GM19468 (cell line): ENCODE data around the gene RAB14.

Source experiments
- ATAC-seq: cut with Tn5 transposase; IDR thresholded peaks from one replicate; pipeline ENCODE4 v1.9.1; 2021; ENCODE audit warnings: mild to moderate bottlenecking, moderate library complexity, moderate number of reproducible peaks; ENCODE audit not compliant: unreplicated experiment; ENCODE audit errors: extremely low read depth

Gene RAB14

DNA sequence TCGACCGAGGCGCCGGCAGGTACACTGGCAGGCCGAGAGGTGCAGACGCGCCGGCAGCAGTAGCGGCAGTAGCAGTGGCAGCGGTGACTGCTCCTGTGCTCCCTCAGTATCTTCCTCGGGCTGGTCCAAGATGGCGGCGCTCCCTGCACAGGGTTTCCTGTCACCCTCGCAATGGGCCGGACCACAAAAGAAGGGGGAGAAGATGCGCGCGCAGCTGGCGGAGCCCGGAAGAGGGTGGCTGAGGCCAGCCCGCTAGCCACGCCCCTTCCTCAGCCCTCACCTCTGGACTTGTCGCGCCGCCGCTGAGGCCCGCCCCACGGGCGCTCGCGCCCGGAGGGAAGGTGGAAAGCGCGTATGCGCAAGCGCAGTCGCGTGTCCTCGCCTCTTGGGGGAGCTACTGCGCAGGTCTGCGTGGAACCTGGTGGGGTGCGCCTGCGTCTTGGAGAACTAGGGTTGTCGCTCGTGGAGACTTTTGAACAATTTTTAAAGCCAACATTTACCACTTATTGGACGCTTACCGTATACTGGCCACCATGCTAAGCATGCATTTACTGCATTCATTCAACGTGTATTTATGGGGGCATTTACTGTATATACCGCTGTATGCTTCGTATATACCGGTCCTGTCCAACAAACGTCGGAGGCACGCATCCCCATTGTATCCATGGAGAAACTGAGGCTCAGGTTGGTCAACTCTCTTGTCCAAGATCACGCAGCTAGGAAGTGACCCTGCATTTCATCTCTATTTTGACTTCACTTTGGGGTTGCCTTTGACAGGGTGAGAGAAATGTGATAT is at the start of gene RAB14:
RAB14 (minus strand) TSS at position 132 of the 796 bp plus-strand sequence. CDS start 8,457 bp downstream, outside the sequence.
- ATAC-seq = peak; percentile 82

DNA sequence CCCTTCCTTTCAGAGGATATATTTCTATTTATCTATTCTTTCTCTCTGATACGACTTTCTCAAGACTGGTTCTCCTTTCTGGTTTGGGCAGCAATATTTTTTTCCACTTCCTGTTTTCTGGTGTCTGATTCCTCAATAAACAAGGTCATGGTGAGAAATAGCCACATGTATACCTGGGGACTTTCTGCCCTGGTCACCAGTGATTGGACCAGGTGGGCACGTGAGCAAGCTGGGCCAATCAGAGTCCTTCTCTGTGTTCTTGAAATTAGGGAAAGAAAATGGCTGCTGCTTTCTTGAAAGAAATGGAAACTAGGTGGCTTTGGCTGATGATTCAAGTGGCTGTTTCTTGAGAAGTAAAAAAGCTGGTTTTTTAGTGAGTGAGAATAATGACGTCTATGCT is 47.9 kb upstream of the RAB14 start:
- ATAC-seq = no peak

DNA sequence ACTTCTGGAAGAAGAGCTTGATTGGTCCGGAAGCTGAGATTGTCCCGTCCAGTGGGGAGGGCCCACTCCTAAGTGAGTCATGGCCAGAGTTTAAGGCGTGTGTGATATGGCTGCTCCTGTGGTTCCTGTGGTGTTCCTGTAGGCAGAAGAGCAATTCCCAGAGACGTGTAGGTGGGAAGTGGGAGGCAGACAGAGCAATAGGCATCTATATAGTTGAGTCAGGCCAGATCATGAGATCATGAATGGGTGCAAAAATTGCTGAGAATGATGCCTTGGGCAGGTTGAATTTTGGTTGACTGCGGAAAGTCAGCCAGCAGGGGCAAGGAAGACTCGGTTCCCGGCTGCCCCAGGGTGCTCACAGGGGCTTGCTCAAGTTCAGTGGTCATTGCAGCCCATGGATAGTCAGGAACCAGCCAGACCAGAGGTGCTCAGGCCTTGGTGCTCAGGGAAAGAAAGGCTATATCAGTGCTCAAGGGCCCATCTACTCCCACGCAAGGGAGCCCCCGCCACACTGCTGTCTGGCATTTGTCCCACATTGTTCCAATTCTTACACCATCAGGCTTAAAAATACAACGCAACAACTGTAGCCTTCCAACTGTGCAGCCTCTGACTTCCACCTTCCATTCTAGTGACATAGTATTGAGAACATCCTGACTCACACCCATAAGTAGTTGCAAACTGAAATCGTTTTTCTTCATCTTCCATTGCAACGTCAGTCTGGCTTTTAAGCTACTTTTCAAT is 45.3 kb upstream of the RAB14 start:
- ATAC-seq = no peak

GRCh38 chr9:121242959-121243346 is 41.3 kb upstream of the RAB14 start:
- no peak for ATAC-seq

DNA sequence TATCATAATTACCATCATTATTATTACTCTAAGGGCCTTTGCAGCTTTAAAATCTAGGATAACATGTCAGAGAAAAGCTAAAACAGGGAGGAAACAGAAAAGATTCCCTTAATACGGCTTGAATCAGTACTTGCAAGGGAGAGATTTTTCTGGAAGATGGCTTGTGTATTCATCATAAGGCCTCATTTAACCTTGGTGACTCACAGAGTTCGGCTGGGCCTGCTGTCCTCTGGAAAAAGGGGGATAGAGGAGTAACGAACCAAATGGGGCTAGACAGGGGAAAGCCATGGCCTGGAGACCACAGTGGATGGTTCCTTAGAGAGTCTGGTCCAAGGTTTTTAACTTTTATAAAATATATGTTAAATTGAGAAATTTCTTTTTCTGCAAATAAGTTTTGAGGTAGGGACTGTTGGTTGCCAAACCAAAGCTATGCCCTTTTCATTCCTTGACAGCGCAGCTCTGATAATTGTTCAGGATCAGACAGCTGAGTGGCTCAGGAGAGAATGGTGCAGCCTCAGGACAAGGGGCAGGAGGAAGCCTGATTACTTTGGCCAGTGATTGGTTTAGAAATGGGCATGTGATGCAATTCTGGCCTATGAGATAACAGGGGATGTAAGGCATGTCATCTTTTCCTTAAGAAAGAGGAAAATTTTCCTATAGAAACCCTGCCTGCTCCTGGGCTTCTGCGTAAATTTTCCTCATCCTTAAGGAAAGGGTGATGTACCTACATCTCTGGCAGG is 40.7 kb upstream of the RAB14 start:
- no peak for ATAC-seq

DNA sequence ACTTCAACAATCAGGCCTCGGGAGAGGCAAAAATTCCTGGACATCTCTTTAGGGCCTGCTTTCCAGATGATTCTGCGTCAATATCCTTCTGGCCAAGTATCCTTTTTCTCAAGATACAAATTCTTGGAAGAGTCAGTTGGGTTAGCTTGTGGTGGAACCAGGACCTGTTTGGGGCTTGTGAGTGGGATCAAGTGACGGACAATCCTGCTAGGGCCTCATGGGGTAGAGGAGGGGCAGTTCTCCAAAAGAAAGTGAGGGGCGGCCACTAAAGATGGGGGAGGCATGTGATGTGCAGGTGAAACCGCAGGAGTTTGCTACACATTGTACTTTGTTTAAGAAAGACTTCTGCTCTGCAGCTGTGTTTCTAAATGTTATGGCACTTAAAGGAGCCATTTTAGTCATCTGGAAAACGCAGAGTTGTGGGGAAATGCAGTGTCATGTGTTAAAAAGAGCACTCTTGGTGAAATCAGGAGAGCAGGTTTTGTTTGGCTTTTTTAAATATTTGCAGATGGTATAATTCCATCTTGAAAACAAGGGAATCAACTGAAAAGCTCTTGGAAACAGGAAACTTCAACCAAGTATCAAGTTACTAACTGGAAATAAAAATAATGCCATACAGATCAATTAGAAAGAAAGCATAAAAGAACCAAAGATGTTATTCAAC is 38.9 kb upstream of the RAB14 start:
- ATAC-seq = no peak

DNA sequence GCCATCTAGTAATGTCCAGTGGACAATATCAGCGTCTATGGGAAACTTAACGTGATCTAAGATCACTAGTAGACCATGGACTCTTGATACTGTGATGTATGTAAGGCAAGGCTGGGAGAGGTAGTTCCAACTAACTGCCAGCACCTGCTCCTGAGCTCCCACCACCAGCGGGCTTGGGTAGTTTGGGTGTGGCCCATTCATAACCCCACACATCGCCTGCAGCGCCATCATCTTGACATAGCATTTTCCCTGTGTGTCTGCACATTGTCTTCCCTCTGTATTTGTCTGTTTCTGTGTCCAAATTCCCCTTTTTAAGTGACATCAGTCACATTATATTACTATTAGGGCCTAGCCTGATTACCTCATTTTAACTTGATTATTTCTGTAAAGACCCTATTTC is 38.2 kb upstream of the RAB14 start:
- ATAC-seq = no peak

- no peak for ATAC-seq
These were observed 37.4 kb upstream of the RAB14 start for GRCh38 chr9:121239071-121239470.

DNA sequence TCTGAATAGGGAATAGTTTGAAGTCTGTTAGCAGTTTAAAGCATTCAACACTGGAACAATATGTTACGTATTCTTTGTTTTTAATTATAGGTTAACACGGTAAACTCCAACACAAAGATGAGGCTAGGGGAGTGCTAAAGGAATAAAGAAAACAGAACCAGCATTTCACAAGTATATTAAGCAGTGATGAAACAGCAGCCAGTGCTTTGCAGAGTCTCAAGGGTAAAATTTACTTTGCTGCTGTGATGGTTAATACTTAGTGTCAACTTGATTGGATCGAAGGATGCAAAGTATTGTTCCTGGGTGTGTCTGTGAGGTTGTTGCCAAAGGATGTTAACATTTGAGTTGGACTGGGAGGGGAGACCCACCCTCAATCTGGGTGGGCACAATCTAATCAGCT is 36.2 kb upstream of the RAB14 start:
- ATAC-seq = no peak

GRCh38 chr9:121235512-121235911 is 33.8 kb upstream of the RAB14 start:
- no peak for ATAC-seq

DNA sequence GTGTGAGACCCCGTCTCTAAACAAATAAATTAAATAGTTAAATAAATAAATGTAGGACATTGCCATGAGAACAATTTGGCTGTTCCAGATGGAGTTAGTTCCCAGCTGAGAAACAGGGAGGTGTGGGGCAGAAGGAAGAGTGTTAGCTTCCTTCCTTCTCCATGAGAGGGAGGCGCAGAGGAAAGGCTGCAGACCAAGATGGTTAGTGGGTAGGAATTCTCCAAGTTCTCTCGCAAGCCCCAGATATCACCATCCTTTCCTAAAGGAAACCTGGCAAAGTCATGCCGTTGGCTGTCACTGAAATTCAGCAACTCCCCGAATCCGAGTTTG is 33.1 kb upstream of the RAB14 start:
- no peak for ATAC-seq

DNA sequence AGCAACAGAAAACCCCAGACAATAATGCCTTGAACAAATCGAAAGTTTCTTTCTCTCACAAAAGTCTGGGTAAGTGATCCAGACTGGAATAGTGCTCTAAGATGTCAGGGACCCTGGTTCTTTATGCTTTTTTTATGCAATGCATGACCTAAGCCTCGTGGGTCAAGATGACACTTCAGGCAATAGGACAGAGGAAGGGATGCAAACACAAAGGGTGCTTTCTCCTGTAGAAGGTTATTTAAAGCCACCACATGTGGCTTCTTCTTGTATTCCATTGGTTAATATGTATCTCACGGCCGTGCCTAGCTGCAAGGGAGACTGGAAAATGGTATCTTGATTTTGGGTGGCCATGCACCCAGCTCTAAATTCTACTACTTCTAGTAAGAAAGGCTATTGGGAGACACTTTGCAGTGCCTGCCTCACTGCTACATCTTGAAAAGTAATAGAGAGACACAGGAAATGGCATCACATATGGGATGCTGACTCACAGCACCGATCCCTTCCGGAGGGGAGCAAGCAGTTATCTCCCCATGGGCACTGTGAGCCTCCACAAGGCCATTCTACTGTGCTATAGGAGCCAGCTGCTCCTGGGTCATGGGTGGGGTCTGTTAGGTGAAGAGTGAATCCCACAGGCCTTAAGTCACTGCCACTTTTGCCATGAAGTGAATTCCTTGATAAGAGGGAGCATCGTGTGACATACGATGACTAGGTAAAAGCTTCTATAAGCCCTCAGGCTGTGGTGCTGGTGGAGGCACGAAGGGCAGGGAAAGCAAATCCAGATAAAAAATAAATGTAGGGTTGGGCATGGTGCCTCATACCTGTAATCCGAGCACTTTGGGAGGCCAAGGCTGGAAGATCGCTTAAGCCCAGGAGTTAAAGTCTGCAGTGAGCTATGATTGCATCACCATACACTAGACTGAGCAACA is 32.5 kb upstream of the RAB14 start:
- no peak for ATAC-seq

GRCh38 chr9:121232251-121232650 is 30.6 kb upstream of the RAB14 start:
- no peak for ATAC-seq

- no peak for ATAC-seq
These were observed 28.6 kb upstream of the RAB14 start for GRCh38 chr9:121230256-121230655.

GRCh38 chr9:121227862-121228261 is 26.2 kb upstream of the RAB14 start:
- no peak for ATAC-seq

- ATAC-seq = no peak
These were observed 24.5 kb upstream of the RAB14 start for GRCh38 chr9:121226175-121226574.

DNA sequence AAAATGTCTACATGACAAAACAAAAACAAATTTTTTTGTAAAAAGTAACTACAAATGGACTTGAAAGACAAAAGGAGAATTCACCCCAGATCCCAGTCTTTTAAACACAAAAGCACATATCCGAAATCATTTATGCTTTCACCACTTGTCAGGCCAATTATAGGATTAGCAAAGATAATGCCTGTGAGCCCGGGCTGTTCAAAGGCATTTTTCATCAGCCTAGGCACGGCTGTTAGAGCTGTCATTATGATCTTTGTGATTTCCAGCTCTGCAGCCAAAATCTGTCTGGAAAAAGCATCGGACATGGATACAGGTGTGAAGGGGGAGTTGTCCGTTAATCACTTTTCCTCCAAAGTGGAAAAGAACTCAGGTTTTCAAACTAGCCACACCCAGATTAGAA is 23.6 kb upstream of the RAB14 start:
- no peak for ATAC-seq

DNA sequence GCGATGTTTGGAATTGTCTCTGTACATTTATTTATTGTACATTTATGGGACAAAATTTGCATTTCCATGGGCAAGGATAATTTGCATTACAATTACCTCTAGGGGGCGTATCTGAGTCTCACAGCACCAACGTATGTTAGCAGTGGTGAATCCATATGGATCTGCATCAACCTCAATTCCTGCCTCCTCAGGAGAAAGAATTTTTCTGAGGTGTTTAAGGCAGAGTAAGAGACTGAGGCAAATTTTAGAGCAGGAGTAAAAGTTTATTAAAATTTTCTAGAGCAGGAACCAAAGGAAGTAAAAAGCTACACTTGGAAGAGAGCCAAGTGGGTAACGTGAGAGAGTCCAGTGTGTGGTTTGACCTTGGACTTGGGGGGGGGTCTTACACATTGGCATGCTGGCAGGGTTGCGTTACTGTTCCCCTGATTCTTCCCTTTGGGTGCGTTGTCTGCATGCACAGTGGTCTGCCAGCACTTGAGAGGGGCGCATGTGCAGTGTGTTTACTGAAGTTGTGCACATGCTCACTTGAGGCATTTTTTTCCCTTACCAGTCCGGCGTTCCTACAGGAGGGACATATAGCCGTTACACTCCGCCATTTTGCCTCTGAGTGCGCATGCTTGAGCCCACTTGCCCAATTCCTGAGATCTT is 21.0 kb upstream of the RAB14 start:
- no peak for ATAC-seq

GRCh38 chr9:121221664-121222055 is 20.0 kb upstream of the RAB14 start:
- ATAC-seq = no peak
